NCI-H526 treated with DMSO at 0.1 percent for 48 hours (cell line): Measurements from ENCODE around the gene TARS3.
A peak's percentile ranks its signal among the peaks of the same experiment; 100 is the strongest.

Experiments used
- DNase-seq: peaks from one replicate; lab custom pipeline; 2025; lab: John Stamatoyannopoulos, UW

The TARS3 gene

GRCh38 chr15:101623367-101624304, 100.6 kb downstream of the TARS3 start:
- no peak for DNase-seq

GRCh38 chr15:101621961-101622360, 102.3 kb downstream of the TARS3 start:
- DNase-seq = no peak

GRCh38 chr15:101620671-101621070, 103.6 kb downstream of the TARS3 start:
- no peak for DNase-seq

- DNase-seq = no peak
These were observed 104.7 kb downstream of the TARS3 start for GRCh38 chr15:101619615-101619865.

GRCh38 chr15:101618851-101619614, 105.2 kb downstream of the TARS3 start:
- DNase-seq = no peak

- DNase-seq = no peak
These were observed 106.2 kb downstream of the TARS3 start for GRCh38 chr15:101618076-101618475.

- no peak for DNase-seq
These were observed 106.8 kb downstream of the TARS3 start for GRCh38 chr15:101617390-101617965.

GRCh38 chr15:101615986-101616848, 108.1 kb downstream of the TARS3 start:
- DNase-seq = peak; percentile 36

GRCh38 chr15:101615414-101615985, 108.8 kb downstream of the TARS3 start:
- DNase-seq = no peak

- DNase-seq = no peak
These were observed 109.5 kb downstream of the TARS3 start for GRCh38 chr15:101614761-101615160.

GRCh38 chr15:101614001-101614585, 110.2 kb downstream of the TARS3 start:
- DNase-seq = no peak

- DNase-seq = peak; percentile 11
These were observed 110.9 kb downstream of the TARS3 start for GRCh38 chr15:101613130-101614000.

GRCh38 chr15:101612676-101613075, 111.6 kb downstream of the TARS3 start:
- no peak for DNase-seq

GRCh38 chr15:101611580-101612299, 112.5 kb downstream of the TARS3 start:
- no peak for DNase-seq

- no peak for DNase-seq
These were observed 113.3 kb downstream of the TARS3 start for GRCh38 chr15:101611007-101611406.

- no peak for DNase-seq
These were observed 113.7 kb downstream of the TARS3 start for GRCh38 chr15:101610611-101611000.

GRCh38 chr15:101609742-101610610, 114.3 kb downstream of the TARS3 start:
- no peak for DNase-seq

- no peak for DNase-seq
These were observed 116.1 kb downstream of the TARS3 start for GRCh38 chr15:101608201-101608600.

GRCh38 chr15:101607108-101607507, 117.2 kb downstream of the TARS3 start:
- DNase-seq = no peak
